ENCODE data around the gene RCAN2. TPM values are rescaled to one million over a fixed set of nuclear protein-coding genes. Genes with fewer than 3 reads are reported as not detected.

RCAN2 gene
- total and polyA plus RNA-seq, 8 donors: 1.7 to 19.0 (median 3.4) TPM

- Histone ChIP-seq H3K27me3 (no peaks in the 10 kb centered on the region), H3K4me1 (no peaks in the 10 kb centered on the region), H3K9me3 (no peaks in the 10 kb centered on the region), H3K36me3 (no peaks in the 10 kb centered on the region), H3K4me3 (no peak overlapping the region), H3K27ac (no peak overlapping the region)
- WGBS, 2 donors: 86 to 89% methylated on average over 4 of the region's 4 CpGs
- ATAC-seq (no peak), FAIRE-seq (no peak), DNase-seq (no peak)
- TF ChIP-seq, protein P1, sequence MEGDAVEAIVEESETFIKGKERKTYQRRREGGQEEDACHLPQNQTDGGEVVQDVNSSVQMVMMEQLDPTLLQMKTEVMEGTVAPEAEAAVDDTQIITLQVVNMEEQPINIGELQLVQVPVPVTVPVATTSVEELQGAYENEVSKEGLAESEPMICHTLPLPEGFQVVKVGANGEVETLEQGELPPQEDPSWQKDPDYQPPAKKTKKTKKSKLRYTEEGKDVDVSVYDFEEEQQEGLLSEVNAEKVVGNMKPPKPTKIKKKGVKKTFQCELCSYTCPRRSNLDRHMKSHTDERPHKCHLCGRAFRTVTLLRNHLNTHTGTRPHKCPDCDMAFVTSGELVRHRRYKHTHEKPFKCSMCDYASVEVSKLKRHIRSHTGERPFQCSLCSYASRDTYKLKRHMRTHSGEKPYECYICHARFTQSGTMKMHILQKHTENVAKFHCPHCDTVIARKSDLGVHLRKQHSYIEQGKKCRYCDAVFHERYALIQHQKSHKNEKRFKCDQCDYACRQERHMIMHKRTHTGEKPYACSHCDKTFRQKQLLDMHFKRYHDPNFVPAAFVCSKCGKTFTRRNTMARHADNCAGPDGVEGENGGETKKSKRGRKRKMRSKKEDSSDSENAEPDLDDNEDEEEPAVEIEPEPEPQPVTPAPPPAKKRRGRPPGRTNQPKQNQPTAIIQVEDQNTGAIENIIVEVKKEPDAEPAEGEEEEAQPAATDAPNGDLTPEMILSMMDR (IDR thresholded peaks at IDR 0.05): no peak
- intact Hi-C loops (cut with DNase I): no loop called here
Measured at GRCh38 chr6:46215777-46216176, 275.5 kb downstream of the RCAN2 start.

DNA sequence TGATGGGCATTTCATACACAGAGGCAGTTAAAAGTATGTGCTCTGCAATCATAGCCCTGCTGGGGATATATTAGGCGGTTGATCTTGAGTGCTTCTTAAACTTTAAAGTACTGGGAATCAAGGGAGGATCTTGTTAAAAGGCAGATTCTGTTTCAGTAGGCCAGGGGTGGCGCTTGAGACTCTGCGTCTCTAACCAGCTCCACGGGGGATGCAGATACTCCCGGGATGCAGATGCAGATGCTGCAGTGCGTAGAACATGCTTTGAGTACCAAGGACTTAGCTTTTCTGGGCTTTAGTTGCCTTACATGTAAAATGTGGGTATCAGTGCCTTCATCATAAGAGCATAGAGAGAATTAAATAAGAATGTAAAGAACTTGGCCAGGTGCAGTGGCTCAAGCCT, 276.0 kb downstream of the RCAN2 start:
- Histone ChIP-seq H3K4me3 (no peak overlapping the region), H3K27me3 (no peaks in the 10 kb centered on the region), H3K36me3 (no peaks in the 10 kb centered on the region), H3K27ac (no peak overlapping the region), H3K4me1 (no peaks in the 10 kb centered on the region), H3K9me3 (no peaks in the 10 kb centered on the region)
- 80 to 83% methylated on average over 6 of the region's 6 CpGs for WGBS, 2 donors
- DNase-seq (no peak), ATAC-seq (no peak), FAIRE-seq (no peak)
- TF ChIP-seq, protein P1 (IDR thresholded peaks at IDR 0.05): no peak
- intact Hi-C loops (cut with DNase I): no loop called here

DNA sequence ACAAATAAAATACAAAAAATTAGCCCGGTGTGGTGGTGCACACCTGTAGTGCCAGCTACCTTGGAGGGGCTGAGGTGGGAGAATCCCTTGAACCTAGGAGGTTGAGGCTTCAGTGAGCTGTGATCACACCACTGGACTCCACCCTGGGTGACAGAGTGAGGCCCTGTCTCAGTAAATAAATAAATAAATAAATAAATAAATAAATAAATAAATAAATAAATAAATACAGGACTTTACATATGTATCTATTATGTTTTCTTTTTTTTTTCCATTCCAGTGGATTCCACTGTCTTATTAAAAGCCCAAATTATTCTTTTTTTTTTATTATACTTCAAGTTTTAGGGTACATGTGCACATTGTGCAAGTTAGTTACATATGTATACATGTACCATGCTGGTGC, 279.3 kb downstream of the RCAN2 start:
- Histone ChIP-seq H3K27ac (no peak overlapping the region), H3K4me1 (no peaks in the 10 kb centered on the region), H3K36me3 (no peaks in the 10 kb centered on the region), H3K27me3 (no peaks in the 10 kb centered on the region), H3K4me3 (no peak overlapping the region), H3K9me3 (no peaks in the 10 kb centered on the region)
- FAIRE-seq: no peak
- intact Hi-C loops (cut with DNase I): no loop called here
- TF ChIP-seq, protein P1 (IDR thresholded peaks at IDR 0.05): no peak
- 100% methylated on average over 1 of the region's 1 CpG for WGBS, 2 donors
- no peak for ATAC-seq
- no peak for DNase-seq

- FAIRE-seq (no peak), DNase-seq (no peak), ATAC-seq (no peak)
- no peak overlapping the region for H3K4me3 ChIP-seq
- H3K4me1 ChIP-seq: no peaks in the 10 kb centered on the region
- TF ChIP-seq, protein P1 (IDR thresholded peaks at IDR 0.05): no peak
- no peaks in the 10 kb centered on the region for H3K27me3 ChIP-seq
- no peaks in the 10 kb centered on the region for H3K36me3 ChIP-seq
- no peak overlapping the region for H3K27ac ChIP-seq
- 81 to 84% methylated on average over 5 of the region's 5 CpGs for WGBS, 2 donors
- H3K9me3 ChIP-seq: no peaks in the 10 kb centered on the region
- intact Hi-C loops (cut with DNase I): no loop called here
Measured at GRCh38 chr6:46210294-46210693, 281.0 kb downstream of the RCAN2 start.

DNA sequence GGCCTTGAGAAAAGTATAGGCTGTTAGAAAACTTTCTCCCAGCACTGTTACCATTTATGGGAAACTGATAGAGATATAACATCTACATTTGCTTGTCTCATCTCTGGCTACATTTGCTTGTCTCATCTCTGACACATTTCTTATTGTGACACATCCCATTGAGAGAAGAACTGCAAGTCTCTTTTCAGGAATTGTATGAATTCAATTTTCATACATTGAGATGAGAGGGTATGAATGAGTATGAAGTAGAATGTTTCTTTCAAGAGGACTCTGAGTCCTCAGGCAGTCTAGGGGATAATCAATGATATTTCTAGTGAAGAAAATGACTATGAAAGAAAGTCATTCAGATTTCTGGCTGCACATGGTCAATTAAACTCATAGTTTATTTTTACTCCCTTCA, 282.9 kb downstream of the RCAN2 start:
- Histone ChIP-seq H3K27ac (no peak overlapping the region), H3K4me1 (no peaks in the 10 kb centered on the region), H3K9me3 (no peaks in the 10 kb centered on the region), H3K4me3 (no peak overlapping the region), H3K27me3 (no peaks in the 10 kb centered on the region), H3K36me3 (no peaks in the 10 kb centered on the region)
- no peak for DNase-seq
- TF ChIP-seq, protein P1 (IDR thresholded peaks at IDR 0.05): no peak
- intact Hi-C loops (cut with DNase I): no loop called here
- FAIRE-seq: no peak
- ATAC-seq: no peak

Measured in pancreas (tissue), 10 donors.